NCI-H1694 treated with DMSO at 0.1 percent for 48 hours (cell line): ENCODE measurements around the gene ABRACL.
A peak's percentile ranks its signal among the peaks of the same experiment; 100 is the strongest.
"Not testable (repeated sequence)": the region's sequence is repeated elsewhere in the genome, so short reads cannot be mapped to it uniquely, and the experiment has no call there.

Experiments used
- DNase-seq: peaks from one replicate; lab custom pipeline; 2025; lab: John Stamatoyannopoulos, UW

The ABRACL gene

DNA sequence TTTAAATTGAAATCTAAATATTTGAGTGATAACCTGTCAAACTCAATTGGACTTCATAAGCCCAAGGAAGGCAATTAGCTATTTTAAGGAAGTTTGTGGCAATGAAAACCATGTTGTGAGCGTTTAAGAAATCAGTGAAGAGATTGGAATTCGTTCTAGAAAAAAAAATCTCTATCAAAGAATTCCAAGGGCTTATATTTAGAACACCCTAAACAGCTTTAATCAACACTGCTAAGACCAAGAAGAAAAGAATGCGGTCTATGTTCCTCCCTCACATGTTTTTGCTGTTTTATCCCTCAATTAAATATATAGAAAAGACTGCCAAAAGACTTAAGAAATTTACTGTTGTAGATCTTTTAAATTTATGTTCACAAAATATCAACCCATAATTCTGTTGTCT is 16.6 kb upstream of the ABRACL start:
- DNase-seq, result no peak

GRCh38 chr6:139013185-139013800 is 15.3 kb upstream of the ABRACL start:
- no peak for DNase-seq

DNA sequence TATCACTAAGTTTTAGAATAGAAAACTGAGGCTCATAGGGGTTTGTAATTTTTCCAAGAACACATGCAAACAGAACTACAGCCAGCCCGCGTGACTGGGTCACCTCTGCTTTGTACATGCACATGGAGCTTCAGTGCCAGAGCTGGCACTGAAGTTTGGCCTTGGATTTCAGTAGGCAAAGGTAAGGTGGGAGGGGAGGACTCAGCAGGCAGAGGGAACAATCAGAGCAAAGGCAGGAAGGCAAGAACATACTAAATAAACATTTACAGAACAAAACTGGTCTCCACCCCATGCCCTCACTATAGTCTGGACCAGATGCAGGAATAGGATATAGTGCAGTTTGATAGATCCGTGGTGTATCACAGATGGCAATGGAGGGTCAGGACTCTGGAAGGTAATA is 13.6 kb upstream of the ABRACL start:
- no peak for DNase-seq

- no peak for DNase-seq
Observed at GRCh38 chr6:139016337-139017213, 12.0 kb upstream of the ABRACL start.

- no peak for DNase-seq
Observed at GRCh38 chr6:139017227-139017626, 11.3 kb upstream of the ABRACL start.

DNA sequence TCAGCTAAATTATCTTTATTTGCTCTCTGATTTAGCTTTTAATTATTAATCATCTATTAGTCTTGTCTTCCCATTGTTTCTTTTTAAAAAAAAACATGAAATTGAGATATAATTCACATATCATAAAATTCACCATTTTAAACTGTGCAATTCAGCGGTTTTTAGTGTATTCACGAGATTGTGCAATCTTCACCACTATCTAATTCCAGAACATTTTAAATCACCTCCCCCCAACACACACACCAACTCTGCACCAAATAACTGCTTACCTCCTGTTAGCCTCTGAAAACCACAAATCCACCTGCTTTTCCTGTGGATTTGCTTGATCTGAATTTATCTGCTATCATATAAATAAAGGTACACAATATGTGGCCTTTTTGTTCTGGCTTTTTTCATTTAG is 8.8 kb upstream of the ABRACL start:
- no peak for DNase-seq

DNA sequence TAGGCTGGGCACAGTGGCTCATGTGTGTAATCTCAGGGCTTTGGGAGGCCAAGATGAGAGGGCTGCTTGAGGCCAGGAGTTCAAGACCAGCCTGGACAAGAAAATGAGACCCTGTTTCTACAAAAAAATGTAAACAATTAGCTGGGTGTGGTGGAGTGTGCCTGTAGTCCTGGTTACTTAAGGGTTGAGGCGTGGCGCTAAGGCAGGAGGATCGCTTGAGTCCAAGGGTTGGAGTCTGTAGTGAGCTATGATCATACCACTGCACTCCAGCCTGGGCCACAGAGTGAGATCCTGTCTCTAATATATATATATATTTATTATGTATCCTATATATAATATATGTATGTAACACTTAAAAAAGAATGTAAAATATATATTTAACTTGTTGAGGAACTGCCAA is 7.9 kb upstream of the ABRACL start:
- no peak for DNase-seq

- not testable (repeated sequence) for DNase-seq
Observed at GRCh38 chr6:139025416-139025815, 3.1 kb upstream of the ABRACL start.

- peak; percentile 21 for DNase-seq
Observed at GRCh38 chr6:139027620-139028182, 844 bp upstream of the ABRACL start.

DNA sequence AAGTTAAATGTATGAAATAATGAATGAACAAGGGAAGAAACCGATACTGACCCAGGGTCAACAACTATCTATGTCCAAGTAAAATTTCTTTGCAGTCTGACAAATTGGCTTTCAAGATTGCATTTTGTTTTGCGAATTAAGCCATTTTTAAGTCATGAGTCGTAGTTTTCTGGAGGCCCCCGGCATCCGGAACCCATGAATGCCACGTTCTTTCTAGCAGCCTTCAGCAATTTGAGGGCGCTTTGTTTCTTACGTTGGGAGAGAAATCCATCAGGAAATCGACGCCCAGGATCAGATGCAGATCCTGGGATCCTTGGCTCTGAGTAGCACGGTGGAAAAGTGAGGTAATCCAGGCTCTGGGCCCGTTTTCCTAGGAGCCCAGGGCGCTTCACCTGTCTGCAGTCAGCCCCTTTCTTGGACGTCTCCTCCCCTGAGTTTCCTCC is 309 bp upstream of the ABRACL start:
- no peak for DNase-seq

- DNase-seq, result no peak
Observed at GRCh38 chr6:139029470-139030227, 1.1 kb downstream of the ABRACL start.

DNA sequence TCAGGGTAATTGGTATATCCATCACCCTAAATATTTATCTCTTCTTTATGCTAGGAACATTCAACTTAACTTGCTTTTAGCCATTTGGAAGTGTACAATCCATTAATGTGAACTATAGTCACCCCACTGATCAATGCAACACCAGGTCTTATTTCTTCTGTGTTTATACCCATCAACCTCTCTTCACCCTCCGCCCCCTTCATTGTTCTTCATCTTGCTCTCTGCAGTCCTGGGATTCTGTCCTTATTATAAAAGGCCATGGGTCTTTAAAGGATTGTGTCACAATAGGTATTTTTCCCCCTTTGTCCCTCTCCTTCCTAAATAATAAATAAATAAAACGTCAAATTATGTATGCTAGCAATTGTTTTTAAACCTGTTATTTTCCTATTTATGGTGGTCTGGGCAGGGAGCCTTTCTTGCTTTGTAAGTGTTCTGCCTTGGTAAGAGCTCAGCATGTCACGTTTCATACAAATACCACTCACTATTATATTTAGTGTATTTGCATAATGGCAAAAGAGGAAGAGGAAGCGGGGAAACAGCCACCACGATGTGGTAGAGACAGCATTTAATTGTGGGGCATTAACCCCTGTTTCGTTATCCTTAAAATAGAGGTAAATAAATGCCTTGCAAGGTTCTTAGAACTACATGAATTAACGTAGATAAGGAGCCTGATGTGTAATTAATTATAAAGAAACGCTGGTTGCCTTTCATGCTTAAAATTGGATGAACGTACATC is 1.9 kb downstream of the ABRACL start:
- DNase-seq, result no peak

GRCh38 chr6:139037490-139037889 is 8.9 kb downstream of the ABRACL start:
- DNase-seq, result no peak

DNA sequence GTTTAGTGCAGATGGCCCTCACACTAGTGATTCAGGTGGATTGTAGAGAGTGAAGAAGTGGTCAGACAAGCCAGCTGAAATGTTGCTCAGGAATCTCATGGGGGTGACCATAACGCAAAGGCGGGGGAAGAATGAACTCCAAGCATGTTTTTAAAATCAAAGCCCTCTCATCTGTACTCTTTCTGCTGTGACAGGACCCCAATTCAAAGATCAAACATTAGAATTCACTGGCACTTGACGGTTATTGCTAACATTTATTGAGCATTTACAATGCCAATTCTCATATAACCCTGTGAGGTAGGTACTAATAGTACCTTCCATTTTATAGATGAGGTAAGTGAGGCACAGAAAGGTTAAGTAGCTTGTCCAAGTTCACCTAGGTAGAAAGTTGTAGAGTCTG is 15.7 kb downstream of the ABRACL start:
- DNase-seq, result no peak

GRCh38 chr6:139047677-139048076 is 19.1 kb downstream of the ABRACL start:
- no peak for DNase-seq

- DNase-seq, result not testable (repeated sequence)
Observed at GRCh38 chr6:139048912-139049311, 20.4 kb downstream of the ABRACL start.

DNA sequence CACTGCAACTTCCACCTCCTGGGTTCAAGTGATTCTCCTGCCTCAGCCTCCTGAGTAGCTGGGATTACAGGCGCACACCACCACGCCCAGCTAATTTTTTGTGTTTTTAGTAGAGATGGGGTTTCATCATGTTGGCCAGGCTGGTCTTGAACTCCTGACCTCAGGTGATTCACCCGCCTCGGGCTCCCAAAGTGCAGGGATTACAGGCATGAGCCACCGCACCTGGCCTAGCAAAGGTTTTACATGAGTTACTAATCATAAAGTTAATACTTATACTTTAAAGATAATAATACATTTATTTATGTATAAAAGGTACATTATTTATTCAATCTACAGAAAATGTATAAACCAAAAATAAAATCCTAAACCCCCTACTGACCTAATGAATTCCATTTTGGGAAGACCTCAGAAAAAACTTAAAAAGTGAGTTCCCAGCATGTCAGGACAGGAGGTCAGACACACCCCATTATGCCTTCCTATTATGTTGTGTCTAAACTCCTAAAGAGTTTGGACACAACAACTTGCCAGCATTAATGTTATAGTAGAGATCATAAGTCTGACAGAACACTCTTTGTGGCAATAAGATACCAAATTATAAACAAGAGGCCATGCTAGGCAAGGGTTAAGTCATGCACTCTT is 21.7 kb downstream of the ABRACL start:
- DNase-seq, result not testable (repeated sequence)

- DNase-seq, result no peak
Observed at GRCh38 chr6:139050770-139051313, 22.3 kb downstream of the ABRACL start.

GRCh38 chr6:139051396-139052060 is 23.0 kb downstream of the ABRACL start:
- no peak for DNase-seq

DNA sequence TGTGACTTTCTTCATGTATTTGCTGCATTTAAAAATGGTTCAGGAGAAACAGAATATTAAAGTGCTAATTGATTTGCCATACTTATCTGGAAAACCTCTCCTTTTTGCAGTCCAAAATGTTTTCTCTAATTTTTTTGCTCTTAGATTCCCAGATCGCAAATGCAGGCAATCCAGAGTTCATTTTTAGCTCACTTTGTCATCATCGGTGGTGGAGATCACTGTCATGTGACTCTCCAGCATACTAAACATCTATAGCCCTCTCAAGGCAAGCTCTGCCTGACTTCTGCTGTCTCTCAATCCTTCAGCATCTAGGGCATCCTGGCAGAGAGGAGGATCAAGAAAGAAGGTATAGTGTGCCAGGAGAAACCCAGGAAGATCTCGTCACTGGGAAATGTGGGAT is 24.8 kb downstream of the ABRACL start:
- no peak for DNase-seq
